ENCODE measurements around the gene ATXN1. TPM values are rescaled to one million over a fixed set of nuclear protein-coding genes. Genes with fewer than 3 reads are reported as not detected.

ATXN1 gene
- total RNA-seq, 3 donors from 2014 or later: 30.4 to 87.3 (median 50.1) TPM

GRCh38 chr6:16345449-16346330, 415.6 kb downstream of the ATXN1 start:
- Histone ChIP-seq H3K9me3 (no peaks in the 10 kb centered on the region), H3K36me3 (ENCODE audit: low read depth) (no peaks in the 10 kb centered on the region), H3K4me1 (ENCODE audit: low read depth) (no peaks in the 10 kb centered on the region), H3K4me3 (no peak overlapping the region)
- ATAC-seq (peak; percentile 51), DNase-seq (no peak)
- no peak for TF ChIP-seq CTCF (IDR thresholded peaks at IDR 0.05)
- intact Hi-C loops (cut with DNase I, micrococcal nuclease): no loop called here

- no peaks in the 10 kb centered on the region for H3K9me3 ChIP-seq
- ATAC-seq (no peak), DNase-seq (no peak)
- TF ChIP-seq CTCF (IDR thresholded peaks at IDR 0.05): no peak
- no peaks in the 10 kb centered on the region for H3K4me1 ChIP-seq (ENCODE audit: low read depth)
- no peaks in the 10 kb centered on the region for H3K36me3 ChIP-seq (ENCODE audit: low read depth)
- H3K4me3 ChIP-seq: no peak overlapping the region
- intact Hi-C loops (cut with DNase I, micrococcal nuclease): no loop called here
Observed at GRCh38 chr6:16344756-16345155, 416.5 kb downstream of the ATXN1 start.

GRCh38 chr6:16343593-16343992, 417.7 kb downstream of the ATXN1 start:
- TF ChIP-seq CTCF (IDR thresholded peaks at IDR 0.05): no peak
- H3K36me3 ChIP-seq (ENCODE audit: low read depth): no peaks in the 10 kb centered on the region
- ATAC-seq (no peak), DNase-seq (no peak)
- H3K4me1 ChIP-seq (ENCODE audit: low read depth): no peaks in the 10 kb centered on the region
- no peaks in the 10 kb centered on the region for H3K9me3 ChIP-seq
- intact Hi-C loops (cut with DNase I, micrococcal nuclease): no loop called here
- H3K4me3 ChIP-seq: no peak overlapping the region

- intact Hi-C loops (cut with DNase I, micrococcal nuclease): loop anchor here in 1 of 2 donors (10.0 kb wide), 1 partner anchor 66 kb away; no protein-coding TSS in a partner anchor
- Histone ChIP-seq H3K4me1 (ENCODE audit: low read depth) (no peaks in the 10 kb centered on the region), H3K36me3 (ENCODE audit: low read depth) (no peaks in the 10 kb centered on the region), H3K9me3 (no peaks in the 10 kb centered on the region), H3K4me3 (no peak overlapping the region)
- DNase-seq (no peak), ATAC-seq (no peak)
- no peak for TF ChIP-seq CTCF (IDR thresholded peaks at IDR 0.05)
Observed at GRCh38 chr6:16339265-16339587, 422.0 kb downstream of the ATXN1 start.

- no peaks in the 10 kb centered on the region for H3K9me3 ChIP-seq
- DNase-seq (peak; percentile 53 to 79 (median 60)), ATAC-seq (peak; percentile 53)
- no peak for TF ChIP-seq CTCF (IDR thresholded peaks at IDR 0.05)
- H3K4me3 ChIP-seq: no peak overlapping the region
- H3K4me1 ChIP-seq (ENCODE audit: low read depth): no peaks in the 10 kb centered on the region
- H3K36me3 ChIP-seq (ENCODE audit: low read depth): no peaks in the 10 kb centered on the region
- intact Hi-C loops (cut with DNase I, micrococcal nuclease): loop anchor here in 1 of 2 donors (10.0 kb wide), 1 partner anchor 66 kb away; no protein-coding TSS in a partner anchor
Observed at GRCh38 chr6:16338577-16339264, 422.5 kb downstream of the ATXN1 start.

All from mucosa of descending colon (tissue), 3 donors.